ENCODE measurements around the gene BIVM.

- TF ChIP-seq CTCF (optimal IDR thresholded peaks at IDR 0.05 in 1 of 3, IDR thresholded peaks at IDR 0.05 in 1 of 3, conservative IDR thresholded peaks at IDR 0.05 in 1 of 3; ENCODE audit: extremely low read depth in 1 of 3, insufficient read depth in 2 of 3, low read length in 3 of 3) (no peak), EZH2 (IDR thresholded peaks at IDR 0.05; ENCODE audit: low read length) (no peak)
Observed at GRCh38 chr13:102836471-102836870, 37.6 kb downstream of the BIVM start.
